ENCODE data around the gene CPPED1. TPM values are rescaled to one million over a fixed set of nuclear protein-coding genes. Genes with fewer than 3 reads are reported as not detected.

CPPED1 gene
- total RNA-seq, 1 donor from 2014 or later = 41.3 TPM

DNA sequence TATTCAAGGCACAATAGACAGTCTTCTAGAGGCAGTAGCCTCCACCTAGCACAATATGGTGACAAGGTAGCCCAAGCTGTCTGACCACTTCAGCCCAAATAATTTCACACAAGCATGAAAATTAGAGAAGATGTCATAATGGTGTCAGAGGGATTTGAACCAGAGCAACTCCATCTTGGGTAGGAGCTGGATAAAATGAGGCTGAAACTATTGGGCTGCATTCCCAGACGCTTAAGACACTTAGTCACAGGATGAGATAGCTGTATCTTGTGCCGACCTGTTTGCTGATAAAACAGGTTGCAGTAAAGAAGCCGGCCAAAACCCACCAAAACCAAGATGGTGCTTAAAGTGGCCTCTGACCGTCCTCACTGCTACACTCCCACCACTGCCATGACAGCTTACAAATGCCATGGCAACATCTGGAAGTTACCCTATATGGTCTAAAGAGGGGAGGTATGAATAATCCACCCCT lies 192.6 kb downstream of the CPPED1 start:
- peaks cover 12% of the 10 kb centered on the region for H3K9me3 Mint-ChIP-seq (ENCODE audit: unreplicated experiment)
- no peak overlapping the region for H3K27ac Mint-ChIP-seq (ENCODE audit: unreplicated experiment)
- no peak overlapping the region for H3K4me3 Mint-ChIP-seq (ENCODE audit: unreplicated experiment)
- H3K4me1 Mint-ChIP-seq (ENCODE audit: low read depth, unreplicated experiment) = peaks cover 3% of the 10 kb centered on the region
- DNase-seq = no peak
- TF ChIP-seq, protein P1, sequence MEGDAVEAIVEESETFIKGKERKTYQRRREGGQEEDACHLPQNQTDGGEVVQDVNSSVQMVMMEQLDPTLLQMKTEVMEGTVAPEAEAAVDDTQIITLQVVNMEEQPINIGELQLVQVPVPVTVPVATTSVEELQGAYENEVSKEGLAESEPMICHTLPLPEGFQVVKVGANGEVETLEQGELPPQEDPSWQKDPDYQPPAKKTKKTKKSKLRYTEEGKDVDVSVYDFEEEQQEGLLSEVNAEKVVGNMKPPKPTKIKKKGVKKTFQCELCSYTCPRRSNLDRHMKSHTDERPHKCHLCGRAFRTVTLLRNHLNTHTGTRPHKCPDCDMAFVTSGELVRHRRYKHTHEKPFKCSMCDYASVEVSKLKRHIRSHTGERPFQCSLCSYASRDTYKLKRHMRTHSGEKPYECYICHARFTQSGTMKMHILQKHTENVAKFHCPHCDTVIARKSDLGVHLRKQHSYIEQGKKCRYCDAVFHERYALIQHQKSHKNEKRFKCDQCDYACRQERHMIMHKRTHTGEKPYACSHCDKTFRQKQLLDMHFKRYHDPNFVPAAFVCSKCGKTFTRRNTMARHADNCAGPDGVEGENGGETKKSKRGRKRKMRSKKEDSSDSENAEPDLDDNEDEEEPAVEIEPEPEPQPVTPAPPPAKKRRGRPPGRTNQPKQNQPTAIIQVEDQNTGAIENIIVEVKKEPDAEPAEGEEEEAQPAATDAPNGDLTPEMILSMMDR (IDR thresholded peaks at IDR 0.05; ENCODE audit: partially characterized antibody, unreplicated experiment) = no peak
- peaks cover 30% of the 10 kb centered on the region for H3K36me3 Mint-ChIP-seq (ENCODE audit: unreplicated experiment)
- no peaks in the 10 kb centered on the region for H3K27me3 Mint-ChIP-seq (ENCODE audit: unreplicated experiment)

DNA sequence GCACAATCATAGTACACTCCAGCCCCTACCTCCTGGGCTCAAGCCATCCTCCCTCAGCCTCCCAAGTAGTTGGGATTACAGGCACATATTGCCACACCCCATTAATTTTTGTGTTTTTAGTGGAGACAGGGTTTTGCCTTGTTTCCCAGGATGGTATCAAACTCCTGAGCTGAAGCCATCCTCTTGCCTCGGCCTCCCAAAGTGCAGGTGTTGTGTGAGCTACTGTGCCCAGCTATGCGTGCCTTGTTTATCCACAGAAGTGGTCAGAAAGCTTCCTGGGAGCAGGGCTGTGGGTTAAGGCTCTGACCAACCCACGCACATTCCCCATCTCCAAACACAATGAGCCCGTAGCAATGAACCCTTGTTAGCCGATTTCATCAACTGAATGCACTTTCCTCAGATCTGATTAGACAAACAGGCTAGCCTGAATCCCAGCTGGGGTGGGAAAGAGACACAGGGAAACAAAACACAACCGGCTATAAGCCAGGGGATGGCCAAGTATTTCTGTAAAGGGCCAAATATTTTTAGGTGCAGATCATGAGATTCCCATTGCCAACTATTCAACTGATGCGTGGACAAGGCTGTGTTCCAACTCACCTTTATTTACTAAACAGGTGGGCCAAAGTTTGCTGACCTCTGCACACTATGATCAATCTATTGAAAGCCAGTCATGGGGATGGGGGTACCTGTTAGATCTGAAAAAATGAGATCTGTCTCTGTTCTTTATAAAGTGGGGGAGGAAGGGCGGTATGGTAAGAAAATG lies 193.6 kb downstream of the CPPED1 start:
- Mint-ChIP-seq H3K9me3 (ENCODE audit: unreplicated experiment) (peaks cover 10% of the 10 kb centered on the region), H3K36me3 (ENCODE audit: unreplicated experiment) (peaks cover 39% of the 10 kb centered on the region), H3K27me3 (ENCODE audit: unreplicated experiment) (no peaks in the 10 kb centered on the region), H3K4me1 (ENCODE audit: low read depth, unreplicated experiment) (peaks cover 5% of the 10 kb centered on the region), H3K27ac (ENCODE audit: unreplicated experiment) (no peak overlapping the region), H3K4me3 (ENCODE audit: unreplicated experiment) (no peak overlapping the region)
- no peak for DNase-seq
- TF ChIP-seq, protein P1 (IDR thresholded peaks at IDR 0.05; ENCODE audit: partially characterized antibody, unreplicated experiment) = no peak

Small RNAs within 50 kb of the gene (microRNA-seq; reads per million reads assigned to microRNA genes)
- gene MIR4718 (ENCODE audit: unreplicated experiment) = not detected

Other genes with a start within 250 kb of the CPPED1 start
- 96.6 TPM for gene SHISA9, start 97.7 kb upstream of the CPPED1 start, total RNA-seq (ENCODE audit: unreplicated experiment)

All from glutamatergic neuron (in vitro differentiated cells).